Measurements from ENCODE around the gene CCDC34.
"Not testable (repeated sequence)": the region's sequence is repeated elsewhere in the genome, so short reads cannot be mapped to it uniquely, and the experiment has no call there.

Gene CCDC34

DNA sequence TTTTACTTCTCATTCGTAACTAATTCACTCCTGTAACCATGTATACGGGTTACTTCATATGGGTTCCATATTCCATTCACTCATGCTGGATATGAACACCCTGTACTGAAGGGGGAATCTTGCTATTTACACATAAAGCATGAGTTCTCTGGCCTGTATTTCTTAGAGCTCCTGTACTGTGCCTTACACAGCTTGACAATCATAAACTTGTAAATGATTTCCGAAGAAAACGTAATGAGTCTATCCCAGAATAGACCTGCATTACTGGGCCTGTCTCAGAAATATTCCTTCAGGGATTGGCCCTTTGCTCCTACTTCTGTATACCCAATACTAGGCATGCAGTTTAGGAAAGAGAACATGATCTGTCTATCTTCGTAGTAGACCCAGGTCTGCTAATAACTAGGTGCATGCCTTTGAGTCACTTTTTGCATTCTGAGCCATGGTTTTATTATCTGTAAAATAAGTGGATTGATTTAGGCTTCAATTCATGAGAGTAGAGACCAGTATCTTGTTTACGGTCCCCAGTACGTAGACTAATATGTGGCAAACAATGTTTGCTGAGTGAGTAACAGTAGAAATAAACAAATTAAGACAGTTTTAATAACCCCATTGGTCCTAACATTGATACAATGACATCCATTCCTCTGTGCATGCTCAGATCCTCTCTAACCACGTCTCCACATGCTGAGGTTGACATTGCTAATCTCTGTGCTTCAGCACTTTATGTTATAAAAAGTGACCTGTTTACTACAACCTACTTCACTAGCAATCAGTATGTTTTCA lies 1.2 kb downstream of the CCDC34 start:
- no peak for DNase-seq

DNA sequence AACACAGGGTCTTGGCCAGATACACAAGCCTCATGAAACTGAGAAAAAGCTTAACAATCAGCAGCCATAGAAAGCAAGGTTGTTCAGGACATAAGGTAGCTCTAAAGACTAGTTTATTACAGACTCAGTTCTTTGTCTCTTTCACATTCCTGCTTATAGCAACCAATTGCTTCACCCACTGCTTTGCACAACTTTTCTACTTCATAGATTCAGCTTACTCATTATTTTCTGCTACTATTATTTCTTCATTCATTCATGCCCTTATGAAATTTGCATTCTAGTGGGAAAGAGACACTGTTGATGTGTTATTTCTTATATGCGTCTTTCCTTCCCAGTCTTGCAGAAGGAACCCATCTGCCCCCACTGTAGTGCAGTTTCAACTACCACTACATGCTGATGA lies 4.7 kb downstream of the CCDC34 start:
- no peak for DNase-seq

DNA sequence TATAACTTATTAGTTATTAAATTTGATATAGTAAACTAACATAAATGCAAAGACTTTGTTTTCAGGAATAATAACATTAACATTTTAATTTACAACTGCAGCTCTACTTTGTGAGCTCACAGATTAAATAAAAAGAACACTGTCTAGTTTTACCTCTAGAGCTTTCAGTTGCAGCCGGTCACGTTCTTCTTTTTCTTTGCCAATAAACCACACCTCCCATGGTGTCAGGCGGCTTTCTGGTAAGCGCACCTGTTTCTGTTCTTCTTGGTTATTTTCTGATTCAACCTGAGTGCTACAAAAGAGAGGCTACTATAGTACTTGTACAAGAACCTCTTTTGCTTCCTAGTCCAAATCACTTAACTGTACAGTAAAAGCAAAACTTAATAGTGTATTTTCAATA lies 5.8 kb downstream of the CCDC34 start:
- DNase-seq, result no peak

DNA sequence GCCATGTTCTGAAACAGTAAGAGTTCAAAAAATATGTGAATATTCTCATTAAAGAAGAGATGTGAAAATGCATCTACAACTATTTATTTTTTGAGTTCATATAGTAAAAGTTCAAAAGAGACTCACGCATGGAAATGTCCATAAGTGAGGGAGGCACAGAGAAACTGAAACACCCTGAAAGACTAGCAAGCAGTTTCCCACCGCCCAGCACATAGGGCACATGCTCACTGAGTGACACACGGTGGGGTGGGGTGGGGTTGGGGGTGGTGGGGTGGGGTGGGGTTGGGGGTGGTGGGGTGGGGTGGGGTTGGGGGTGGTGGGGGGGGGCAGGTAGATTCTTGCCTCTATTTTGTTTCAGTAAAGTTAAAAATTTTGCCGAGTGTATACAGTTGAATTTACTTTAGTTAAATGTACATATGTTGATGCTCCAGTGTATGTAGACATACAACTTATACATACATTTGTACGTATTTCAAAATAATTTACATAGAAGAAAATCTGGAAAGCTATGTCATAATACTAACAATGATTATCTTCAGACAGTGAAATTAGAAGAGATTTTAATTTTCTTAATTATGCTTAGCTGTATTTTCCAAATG lies 6.3 kb downstream of the CCDC34 start:
- DNase-seq, result no peak

DNA sequence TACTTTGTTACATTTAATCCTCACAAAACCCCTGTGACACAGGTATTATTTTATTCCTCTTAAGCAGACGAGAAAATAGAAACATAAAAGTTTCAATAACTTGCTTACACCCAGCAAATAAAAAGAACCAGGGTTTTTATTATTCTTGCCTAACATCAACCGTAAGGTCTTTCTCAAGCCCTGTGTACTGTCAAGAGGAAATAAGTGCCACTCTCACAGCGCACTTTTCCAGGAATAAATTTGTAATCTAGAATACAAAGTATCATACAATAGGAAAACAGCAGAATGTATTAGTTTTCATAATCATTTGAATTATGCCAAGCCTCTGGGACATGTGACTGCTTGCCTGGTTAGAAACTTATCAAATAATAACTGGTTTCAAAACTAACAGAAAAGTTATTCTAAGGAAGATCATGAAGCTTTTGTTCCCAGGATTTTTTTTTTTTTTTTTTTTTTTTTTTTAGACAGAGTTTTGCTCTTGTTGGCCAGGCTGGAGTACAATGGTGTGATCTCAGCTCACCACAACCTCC lies 7.4 kb downstream of the CCDC34 start:
- no peak for DNase-seq

DNA sequence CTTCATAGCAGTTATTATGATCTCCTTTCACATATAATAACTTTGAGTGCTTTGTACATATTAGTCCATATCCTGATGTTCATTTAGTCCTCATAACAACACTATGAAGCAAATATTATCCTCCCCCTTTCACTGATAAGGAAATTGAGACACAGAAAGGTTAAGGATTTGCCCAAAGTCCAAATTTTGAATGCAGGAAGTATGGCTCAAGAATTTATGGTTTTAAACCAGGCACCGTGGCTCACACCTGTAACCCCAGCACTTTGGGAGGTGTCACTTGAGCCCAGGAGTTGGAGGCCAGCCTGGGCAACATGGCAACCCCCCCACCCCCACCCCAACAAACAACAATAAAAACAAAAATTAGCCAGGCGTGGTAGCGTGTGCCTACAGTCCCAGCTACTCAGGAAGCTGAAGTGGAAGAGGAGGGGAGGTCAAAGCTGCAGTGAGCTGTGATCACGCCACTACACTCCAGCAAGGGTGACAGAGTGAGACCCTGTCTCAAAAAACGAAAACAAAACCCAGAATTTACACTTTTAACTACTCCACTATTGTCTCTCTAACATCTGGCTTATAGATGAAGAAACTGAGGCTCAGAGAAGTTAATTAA lies 8.6 kb downstream of the CCDC34 start:
- no peak for DNase-seq

DNA sequence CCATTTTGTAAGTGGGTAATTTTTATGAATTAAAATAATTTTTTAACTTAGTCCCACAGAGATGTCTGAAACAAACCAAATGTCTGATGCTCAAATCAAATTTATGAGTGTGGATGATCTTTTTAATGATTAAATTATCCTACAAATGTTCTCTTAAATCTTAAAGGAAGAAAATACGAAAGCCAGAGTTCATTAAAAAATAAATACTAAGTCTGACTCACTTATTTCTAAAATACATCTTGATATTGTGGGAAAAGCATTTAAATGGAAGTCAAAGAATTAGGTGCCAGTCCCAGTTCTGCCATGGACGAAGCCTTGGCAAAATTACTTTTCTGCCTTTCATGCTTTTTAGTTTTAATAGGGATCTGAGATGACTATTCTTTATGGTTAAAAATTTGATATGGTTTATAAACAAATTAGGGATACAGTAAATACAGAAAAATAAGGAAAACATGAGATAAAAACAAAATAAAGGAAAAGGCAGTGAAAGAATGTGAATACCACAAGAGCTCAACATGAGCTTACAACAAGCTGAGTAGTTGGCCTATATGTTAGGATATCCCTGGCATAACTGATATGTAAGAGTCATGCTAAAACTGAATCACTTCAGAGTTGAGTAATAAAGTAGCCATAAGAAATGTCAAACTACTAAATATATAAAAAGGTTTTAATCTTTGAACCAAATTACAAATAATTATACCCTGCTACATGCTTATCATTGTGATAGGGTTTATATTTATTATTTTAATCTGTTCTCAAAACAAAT lies 9.2 kb downstream of the CCDC34 start:
- DNase-seq, result no peak

DNA sequence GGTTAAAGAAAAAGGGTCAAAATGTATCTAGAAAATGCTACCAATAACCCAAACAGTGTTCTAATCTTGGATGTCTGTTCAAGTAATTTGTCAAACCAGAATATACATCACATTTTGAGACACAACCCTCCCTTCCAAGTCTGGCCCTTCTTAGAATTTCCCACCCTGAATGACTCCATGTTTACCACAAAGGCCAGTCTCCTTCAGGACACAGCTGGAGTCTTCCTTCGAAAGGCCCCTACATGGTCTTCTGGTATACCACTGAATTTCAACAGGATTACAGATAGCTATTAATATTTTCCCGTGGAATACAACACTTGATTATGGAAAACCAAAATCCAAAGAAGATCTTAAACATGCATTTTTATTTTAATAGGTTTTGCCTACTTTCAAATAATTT lies 10.2 kb downstream of the CCDC34 start:
- DNase-seq, result no peak

DNA sequence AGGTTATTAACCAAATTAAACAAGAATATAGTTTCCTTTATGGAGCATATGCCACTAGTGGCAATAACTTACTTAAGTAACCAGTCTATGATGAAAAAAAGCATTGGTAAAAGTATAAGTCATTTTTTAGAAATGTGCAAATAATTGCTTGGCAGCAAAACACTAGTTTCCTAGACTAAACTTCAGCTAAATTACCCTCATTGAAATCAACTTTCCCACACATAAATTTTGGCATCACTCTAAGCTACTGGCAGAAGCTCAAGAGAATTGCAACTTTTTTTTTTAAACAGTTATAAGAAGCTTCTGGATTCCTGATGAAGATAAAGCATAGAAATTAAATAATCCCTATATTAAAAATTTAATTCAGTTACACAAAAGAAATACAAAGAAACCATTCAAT lies 12.5 kb downstream of the CCDC34 start:
- DNase-seq, result no peak

DNA sequence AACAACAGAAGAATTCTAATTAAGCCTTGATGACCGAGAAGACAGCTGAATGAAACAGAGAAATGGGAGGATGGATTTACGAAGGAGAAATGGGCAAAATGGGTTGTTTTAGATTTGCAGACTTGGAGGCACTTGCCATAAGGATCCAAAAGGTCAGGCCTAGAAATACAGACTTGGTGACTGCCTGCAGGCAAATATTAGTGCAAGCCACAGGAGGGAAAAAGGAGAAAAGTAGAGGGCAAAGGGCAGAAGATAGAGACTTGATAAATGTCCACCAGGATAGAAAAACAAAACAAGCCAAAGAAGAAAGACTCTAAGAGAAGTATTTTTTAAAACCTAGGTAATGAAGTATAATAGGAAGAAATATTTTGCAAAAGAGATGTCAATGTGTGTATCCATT lies 13.1 kb downstream of the CCDC34 start:
- DNase-seq, result no peak

- no peak for DNase-seq
These were observed 14.6 kb downstream of the CCDC34 start for GRCh38 chr11:27348340-27348873.

DNA sequence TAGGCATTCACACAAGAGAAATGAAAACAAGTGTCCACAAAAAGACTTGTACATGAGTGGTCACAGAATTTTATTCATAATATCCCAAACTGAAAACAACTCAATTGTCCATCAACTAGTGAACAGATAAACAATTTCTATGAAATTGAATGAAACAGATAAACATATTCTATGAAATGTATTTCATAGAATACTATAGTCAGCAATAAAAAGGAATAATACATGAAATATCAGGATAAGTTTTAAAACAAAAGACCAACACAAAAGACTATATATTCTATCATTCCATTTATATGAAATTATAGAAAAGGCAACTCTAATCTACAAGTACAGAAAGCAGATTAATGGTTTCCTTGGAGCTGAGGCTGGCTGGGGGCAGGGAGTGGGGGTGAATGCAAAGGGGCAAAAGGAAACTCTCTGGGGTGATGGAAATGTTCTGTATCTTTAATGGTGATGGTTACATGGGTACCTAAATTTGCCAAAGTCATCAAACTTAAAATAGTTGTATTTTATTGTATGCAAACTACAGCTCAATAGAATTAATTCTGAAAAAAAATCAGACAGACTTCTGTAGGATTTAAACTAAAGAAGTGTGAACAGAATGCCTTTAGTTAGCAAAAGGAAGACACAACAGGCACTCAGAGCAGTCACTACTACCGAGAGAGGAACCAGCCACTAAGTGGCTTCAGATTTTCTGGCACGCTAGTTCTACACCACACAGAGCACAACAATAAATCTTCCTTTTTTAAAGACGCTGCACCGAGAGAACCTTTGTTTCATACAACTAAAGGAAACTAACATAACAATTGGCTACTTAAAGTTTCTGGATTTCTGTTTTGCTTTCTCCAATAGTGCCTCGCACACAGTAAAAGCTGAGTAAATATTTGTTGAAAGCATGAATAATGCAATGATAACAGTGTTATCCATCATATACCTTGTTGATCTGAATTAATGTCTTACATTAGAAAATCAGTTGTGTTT lies 15.4 kb downstream of the CCDC34 start:
- DNase-seq, result no peak

DNA sequence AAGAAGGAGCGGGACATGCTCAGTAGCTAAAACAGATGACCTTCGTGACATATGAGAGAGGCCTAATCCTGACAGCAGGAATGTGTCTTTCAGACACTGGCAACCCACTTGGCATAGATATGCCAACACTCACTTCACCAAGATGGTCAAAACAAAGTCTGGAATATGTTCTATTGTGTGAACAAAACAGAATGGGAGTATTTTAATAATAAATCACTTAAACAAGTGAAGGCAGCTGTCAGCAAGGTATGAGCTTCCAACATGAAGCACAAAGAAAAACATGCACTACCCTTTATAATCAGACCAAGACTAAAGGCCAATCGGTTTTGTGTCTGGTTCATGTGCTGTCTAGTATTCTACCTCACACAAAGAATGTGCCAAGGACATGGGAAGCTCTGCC lies 23.1 kb downstream of the CCDC34 start:
- DNase-seq, result no peak

DNA sequence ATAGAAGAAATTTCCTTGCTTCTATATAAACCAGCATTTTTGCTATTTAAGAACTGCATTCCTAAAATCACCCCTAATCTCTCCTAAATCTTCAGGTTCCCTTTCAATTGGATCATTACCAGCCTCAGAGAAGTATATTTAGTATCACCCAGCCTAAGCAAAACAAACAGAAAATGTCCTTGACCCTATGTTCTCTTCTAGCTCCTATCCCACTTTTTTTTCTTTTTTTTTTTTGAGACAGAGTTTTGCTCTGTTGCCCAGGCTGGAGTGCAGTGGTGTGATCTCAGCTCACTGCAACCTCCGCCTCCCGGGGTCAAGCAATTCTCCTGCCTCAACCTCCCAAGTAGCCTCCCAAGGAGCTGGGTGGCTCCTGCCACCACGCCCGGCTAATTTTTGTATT lies 28.3 kb downstream of the CCDC34 start:
- not testable (repeated sequence) for DNase-seq

DNA sequence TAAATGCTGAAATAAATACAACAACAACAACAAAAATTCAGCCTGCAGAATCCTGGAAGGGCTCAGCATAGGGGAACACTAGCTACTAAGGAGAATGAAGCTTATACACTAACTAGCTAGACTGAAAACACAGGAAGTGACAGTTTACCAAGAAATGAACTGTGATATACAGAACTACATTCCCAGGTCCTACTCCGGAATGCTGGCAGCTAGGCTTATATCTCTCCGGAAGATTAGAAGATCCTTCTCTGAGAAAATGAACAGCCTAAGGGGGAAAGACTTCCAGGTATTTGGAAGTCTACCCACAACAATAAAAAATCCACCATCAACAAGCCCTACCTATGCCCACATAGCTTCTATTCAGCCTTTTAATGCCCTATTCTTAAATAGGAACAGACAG lies 31.0 kb downstream of the CCDC34 start:
- DNase-seq, result no peak

DNA sequence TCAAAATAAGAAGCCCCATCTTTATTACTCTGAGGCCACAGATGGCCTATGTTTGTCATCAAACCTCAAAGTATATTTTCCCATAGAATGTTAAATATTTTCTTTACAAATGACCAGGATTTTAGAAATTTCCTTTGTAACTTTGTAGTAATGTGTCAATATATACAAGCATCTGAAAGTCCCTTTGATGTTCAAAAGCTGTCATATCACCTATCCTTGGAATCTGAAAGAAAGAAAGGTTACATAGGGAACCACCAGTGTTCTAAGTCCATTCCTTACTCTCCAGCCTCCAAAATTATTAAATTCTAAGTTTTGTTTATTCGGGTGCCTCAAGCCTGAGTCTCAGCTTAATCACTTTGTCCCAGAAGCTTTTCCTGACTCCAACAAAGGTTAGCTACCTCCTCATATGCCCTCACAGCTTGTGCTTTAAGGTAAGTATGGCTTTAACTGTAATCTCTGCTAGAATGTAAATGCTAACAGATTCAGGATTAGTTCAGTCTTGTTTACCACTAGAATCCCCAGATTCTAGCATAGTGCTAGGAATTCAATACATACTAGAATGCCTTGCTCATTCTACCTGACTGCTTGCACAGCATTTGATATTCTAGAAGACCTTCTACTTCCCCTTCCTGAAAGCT lies 32.3 kb downstream of the CCDC34 start:
- no peak for DNase-seq

DNA sequence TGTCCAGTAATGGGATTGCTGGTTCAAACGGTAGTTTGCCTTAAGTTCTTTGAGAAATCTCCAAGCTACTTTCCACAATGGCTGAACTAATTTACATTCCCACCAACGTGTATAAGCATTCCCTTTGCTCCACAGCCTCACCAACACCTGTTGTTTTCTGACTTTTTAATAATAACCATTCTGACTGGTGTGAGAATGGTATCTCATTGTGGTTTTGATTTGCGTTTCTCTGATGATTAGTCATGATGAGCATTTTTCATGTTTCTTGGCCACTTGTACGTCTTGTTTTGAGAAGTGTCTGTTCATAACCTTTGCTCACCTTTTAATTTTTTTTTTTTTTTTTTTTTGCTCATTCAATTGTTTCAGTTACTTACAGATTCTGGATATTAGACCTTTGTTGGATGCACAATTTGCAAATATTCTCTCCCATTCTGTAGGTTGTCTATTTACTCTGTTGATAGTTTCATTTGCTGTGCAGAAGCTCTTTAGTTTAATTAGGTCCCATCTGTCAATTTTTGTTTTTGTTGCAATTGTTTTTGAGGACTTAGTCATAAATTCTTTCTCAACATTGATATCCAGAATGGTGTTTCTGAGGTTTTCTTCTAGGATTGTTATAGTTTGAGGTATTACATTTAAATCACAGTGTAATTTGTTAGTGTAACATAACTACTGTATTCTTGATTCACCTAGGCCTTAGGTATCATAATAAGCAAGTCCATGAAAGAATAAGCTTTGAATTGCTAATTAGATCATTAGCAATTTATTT lies 33.0 kb downstream of the CCDC34 start:
- DNase-seq, result no peak

DNA sequence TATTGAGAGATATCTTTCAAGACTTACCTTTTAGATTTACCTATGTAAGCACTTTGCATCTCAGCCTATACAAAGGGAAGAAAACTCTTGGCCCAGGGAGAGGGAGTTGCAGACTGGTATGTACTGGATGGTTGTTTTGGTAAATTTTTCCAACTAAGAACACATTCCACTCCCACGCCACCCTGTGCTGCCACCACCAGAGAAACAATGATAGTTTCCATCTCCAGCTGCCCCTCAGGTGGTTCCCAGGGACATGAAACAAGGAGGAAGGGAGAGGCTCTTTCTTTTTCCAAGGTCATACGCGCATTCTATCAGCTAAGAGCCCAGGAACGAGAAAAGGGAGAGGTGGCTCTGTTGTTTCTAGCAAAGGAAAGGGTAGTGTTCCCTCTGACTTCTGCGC lies 34.4 kb downstream of the CCDC34 start:
- no peak for DNase-seq

- DNase-seq, result not testable (repeated sequence)
These were observed 36.0 kb downstream of the CCDC34 start for GRCh38 chr11:27327064-27327463.

GRCh38 chr11:27322196-27322595 lies 40.8 kb downstream of the CCDC34 start:
- not testable (repeated sequence) for DNase-seq

DNA sequence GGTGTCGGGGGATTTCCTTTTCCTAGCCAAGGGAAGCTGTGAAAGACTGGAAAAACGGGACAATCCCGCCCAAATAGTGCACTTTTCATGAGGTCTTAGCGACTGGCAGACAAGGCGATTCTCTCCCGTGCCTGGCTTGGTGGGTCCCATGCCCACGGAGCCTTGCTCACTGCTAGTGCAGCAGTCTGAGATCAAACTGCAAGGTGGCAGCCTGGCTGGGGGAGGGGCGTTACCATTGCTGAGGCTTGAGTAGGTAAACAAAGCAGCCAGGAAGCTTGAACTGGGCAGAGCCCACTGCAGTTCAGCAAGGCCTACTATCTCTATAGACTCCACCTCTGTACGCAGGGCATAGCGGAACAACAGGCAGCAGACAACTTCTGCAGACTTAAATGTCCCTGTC lies 41.7 kb downstream of the CCDC34 start:
- DNase-seq, result not testable (repeated sequence)
